Glutamatergic neuron (in vitro differentiated cells): Measurements from ENCODE around the gene ARPC2. TPM values are rescaled to one million over a fixed set of nuclear protein-coding genes. Genes with fewer than 3 reads are reported as not detected.
A peak's percentile ranks its signal among the peaks of the same experiment; 100 is the strongest.
"Not testable (repeated sequence)": the region's sequence is repeated elsewhere in the genome, so short reads cannot be mapped to it uniquely, and the experiment has no call there.

Source experiments
- DNase-seq: peaks from one replicate; pipeline ENCODE4 v3.0.0; 2022
- H3K27ac Mint-ChIP-seq: one replicate; pipeline ENCODE4 v1.8.0; 2020; ENCODE audit warnings: mild to moderate bottlenecking, mixed read lengths, inconsistent platforms; ENCODE audit not compliant: unreplicated experiment
- H3K27me3 Mint-ChIP-seq: one replicate; pipeline ENCODE4 v1.8.0; 2020; ENCODE audit warnings: mild to moderate bottlenecking, moderate library complexity, mixed read lengths, inconsistent platforms; ENCODE audit not compliant: unreplicated experiment
- H3K36me3 Mint-ChIP-seq: one replicate; pipeline ENCODE4 v1.8.0; 2020; ENCODE audit warnings: mild to moderate bottlenecking, mixed read lengths, inconsistent platforms; ENCODE audit not compliant: unreplicated experiment
- H3K4me1 Mint-ChIP-seq: one replicate; pipeline ENCODE4 v1.8.0; 2020; ENCODE audit warnings: mild to moderate bottlenecking, low read depth, mixed read lengths, inconsistent platforms; ENCODE audit not compliant: unreplicated experiment
- H3K4me3 Mint-ChIP-seq: one replicate; pipeline ENCODE4 v1.8.0; 2020; ENCODE audit warnings: mild to moderate bottlenecking, mixed read lengths, inconsistent platforms; ENCODE audit not compliant: unreplicated experiment
- H3K9me3 Mint-ChIP-seq: one replicate; pipeline ENCODE4 v1.8.0; 2020; ENCODE audit warnings: mild to moderate bottlenecking, moderate library complexity, mixed read lengths, inconsistent platforms; ENCODE audit not compliant: unreplicated experiment
- CTCF ChIP-seq: fragments of 200-600 bp; sonication (generic); IDR thresholded peaks from one replicate; pipeline ENCODE4 v1.5.0; 2021; ENCODE audit not compliant: partially characterized antibody, unreplicated experiment
- total RNA-seq: library from RNA; stranded (reverse); fragmentation: NEBNext Ultra II Directional; extraction: Animal tissue kit (Norgen Biotek cat#: 25700); gene quantifications from one replicate; pipeline ENCODE4 v1.2.1, GENCODE V29; 2021; ENCODE audit not compliant: unreplicated experiment

ARPC2 gene
- total RNA-seq, 1 donor from 2014 or later: 207 TPM

GRCh38 chr2:218271865-218272530 lies 55.0 kb downstream of the ARPC2 start:
- Mint-ChIP-seq H3K27me3 (peaks cover 10% of the 10 kb centered on the region), H3K4me1 (peaks cover 33% of the 10 kb centered on the region), H3K9me3 (peaks cover 7% of the 10 kb centered on the region), H3K36me3 (no peaks in the 10 kb centered on the region), H3K4me3 (peak overlapping the region; percentile 89), H3K27ac (no peak overlapping the region)
- no peak for DNase-seq
- no peak for TF ChIP-seq CTCF

GRCh38 chr2:218272531-218273212 lies 55.7 kb downstream of the ARPC2 start:
- Mint-ChIP-seq H3K4me3 (peak overlapping the region; percentile 31), H3K9me3 (peaks cover 7% of the 10 kb centered on the region), H3K36me3 (no peaks in the 10 kb centered on the region), H3K27ac (no peak overlapping the region), H3K4me1 (peaks cover 33% of the 10 kb centered on the region), H3K27me3 (peaks cover 13% of the 10 kb centered on the region)
- DNase-seq: peak; percentile 86
- TF ChIP-seq CTCF: peak; percentile 86

GRCh38 chr2:218273214-218273907 lies 56.4 kb downstream of the ARPC2 start:
- peaks cover 33% of the 10 kb centered on the region for H3K4me1 Mint-ChIP-seq
- H3K4me3 Mint-ChIP-seq, DNase-seq, H3K27ac Mint-ChIP-seq, H3K9me3 Mint-ChIP-seq, H3K36me3 Mint-ChIP-seq: not testable (repeated sequence)
- H3K27me3 Mint-ChIP-seq: peaks cover 13% of the 10 kb centered on the region

- peak overlapping the region; percentile 12 for H3K4me3 Mint-ChIP-seq
- TF ChIP-seq CTCF: no peak
- no peak overlapping the region for H3K27ac Mint-ChIP-seq
- peaks cover 13% of the 10 kb centered on the region for H3K27me3 Mint-ChIP-seq
- peaks cover 7% of the 10 kb centered on the region for H3K9me3 Mint-ChIP-seq
- H3K4me1 Mint-ChIP-seq: peaks cover 33% of the 10 kb centered on the region
- no peaks in the 10 kb centered on the region for H3K36me3 Mint-ChIP-seq
- DNase-seq: no peak
Observed at GRCh38 chr2:218273908-218274249, 56.9 kb downstream of the ARPC2 start.

GRCh38 chr2:218274586-218274985 lies 57.6 kb downstream of the ARPC2 start:
- Mint-ChIP-seq H3K36me3 (no peaks in the 10 kb centered on the region), H3K9me3 (peaks cover 9% of the 10 kb centered on the region), H3K27ac (peak overlapping the region; percentile 90), H3K27me3 (peaks cover 13% of the 10 kb centered on the region), H3K4me3 (peak overlapping the region; percentile 55), H3K4me1 (peaks cover 29% of the 10 kb centered on the region)
- TF ChIP-seq CTCF: no peak
- DNase-seq: peak; percentile 76
